GM19351 (cell line): ENCODE data around the gene PPIL6.
"Not testable (repeated sequence)": the region's sequence is repeated elsewhere in the genome, so short reads cannot be mapped to it uniquely, and the experiment has no call there.

Experiments
- ATAC-seq: cut with Tn5 transposase; IDR thresholded peaks from one replicate; pipeline ENCODE4 v1.9.1; 2021; ENCODE audit warnings: mild to moderate bottlenecking, moderate library complexity; ENCODE audit not compliant: unreplicated experiment

Gene PPIL6

DNA sequence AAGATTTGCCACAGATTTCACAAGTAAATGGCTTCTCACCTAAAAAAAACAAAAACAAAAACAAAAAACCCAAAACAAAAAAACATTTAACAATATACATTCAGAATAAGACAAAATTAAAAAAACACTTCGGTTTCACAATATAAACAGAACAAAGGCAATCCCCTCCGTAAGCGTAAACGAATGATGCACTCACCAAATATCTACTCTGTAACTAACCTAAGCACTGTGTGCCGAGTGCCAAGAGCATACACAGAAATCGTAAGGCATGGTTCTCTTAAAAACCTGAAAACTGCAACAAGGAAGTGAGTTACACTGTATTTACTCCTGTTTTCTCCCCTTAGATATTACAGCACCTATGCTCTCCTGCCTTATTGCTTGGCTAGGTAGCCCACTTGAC, 27.3 kb upstream of the PPIL6 start:
- no peak for ATAC-seq

DNA sequence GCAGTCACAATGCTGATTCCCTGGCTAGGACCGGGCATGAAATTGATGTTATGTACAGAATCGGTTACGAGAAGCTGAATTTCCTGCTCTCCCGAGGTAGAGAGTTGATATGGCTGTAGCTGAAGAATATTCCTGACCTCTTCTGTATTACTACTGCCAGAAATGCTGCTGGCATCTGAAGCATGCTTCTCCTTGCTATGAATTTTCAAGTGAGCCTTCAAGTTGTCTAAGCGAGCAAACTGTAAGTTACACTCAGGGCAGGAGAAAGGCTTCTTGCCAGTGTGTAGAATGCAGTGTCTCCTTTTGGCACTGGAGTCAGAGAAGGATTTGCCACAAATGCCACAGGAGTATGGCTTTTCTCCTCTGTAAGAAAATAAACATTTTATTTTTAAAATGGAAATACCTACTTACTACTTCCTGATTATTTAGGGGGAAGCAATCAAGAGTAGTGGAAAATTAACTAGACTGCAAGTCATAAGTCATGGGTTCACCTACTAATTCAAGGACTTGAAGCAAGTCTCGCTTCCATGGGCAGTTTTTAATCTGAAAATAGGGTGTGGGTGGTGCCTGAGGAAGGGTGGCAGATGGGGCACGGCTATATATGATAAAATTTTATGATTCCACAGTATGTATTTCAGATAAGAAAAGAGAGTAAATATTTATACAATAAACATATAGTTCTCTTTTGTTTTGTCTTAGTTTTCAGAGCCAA, 25.9 kb upstream of the PPIL6 start:
- ATAC-seq: no peak

DNA sequence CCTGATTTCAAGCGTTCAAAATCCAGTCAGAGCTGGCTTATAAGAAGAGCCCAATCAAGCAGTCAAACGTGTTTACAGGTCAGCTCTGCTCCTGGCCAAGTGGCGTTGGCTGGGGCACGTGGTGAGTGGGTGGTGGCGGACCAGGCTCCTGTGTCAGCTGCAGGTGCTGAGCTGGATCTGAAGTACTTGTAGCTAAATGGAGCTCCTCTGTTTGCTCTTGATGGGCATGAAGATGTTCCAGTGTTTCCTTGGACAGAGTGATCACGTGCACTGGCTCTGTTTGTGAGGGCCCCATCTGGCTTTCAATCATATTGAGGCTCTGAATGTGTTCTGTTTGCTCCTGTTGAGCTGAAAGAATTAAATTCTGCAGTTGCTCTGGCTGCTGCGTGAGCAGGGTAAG, 25.3 kb upstream of the PPIL6 start:
- no peak for ATAC-seq

DNA sequence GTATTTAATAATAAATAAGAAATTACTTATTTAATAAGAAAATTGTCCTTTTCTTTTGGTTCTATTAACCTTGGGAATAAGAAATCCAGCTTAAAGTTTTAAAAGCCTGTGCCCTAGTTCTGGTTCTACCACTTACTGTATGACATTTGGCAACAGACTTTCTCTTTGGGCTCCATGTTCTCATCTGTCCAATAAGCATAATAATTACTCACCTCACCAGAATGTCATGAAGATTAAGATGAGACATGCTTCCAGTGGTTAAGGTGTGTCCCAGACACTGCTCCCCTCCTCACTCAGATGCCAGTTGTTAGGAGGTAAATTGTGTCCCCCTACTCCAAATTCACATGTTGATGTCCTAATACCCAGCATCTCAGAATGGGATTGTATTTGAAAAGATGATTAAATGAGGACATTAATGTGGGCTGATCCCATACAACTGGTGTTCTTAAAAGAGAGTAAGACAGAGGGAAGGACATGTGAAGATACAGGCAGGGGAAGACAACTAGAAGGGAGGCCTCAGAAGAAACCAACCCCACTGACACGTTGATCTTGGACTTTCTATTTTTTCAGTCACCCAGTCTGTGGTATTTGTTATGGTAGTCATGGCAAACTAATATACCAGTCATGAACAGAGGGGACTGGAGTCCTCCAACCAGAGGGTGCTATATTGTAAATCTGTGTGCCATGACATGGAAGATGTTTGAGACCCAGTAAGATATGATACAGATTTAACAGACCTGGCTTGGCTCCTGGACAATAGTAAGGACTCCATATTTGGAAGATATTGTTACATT, 21.5 kb upstream of the PPIL6 start:
- ATAC-seq: no peak

DNA sequence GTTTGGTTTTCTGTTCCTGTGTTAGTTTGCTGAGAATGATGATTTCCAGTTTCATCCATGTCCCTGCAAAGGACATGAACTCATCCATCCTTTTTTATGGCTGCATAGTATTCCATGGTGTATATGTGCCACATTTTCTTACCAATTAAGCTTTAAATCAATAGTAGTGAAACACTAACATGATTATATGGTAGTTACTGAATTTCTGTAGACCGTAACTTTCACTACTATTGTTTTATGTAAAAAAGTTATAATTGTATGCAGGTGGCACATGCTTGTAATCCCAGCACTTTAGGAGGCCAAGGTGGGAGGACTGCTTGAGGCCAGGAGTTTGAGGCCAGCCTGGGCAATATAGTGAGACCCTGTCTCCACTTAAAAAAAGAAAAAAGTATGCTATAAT, 20.8 kb upstream of the PPIL6 start:
- ATAC-seq: not testable (repeated sequence)

DNA sequence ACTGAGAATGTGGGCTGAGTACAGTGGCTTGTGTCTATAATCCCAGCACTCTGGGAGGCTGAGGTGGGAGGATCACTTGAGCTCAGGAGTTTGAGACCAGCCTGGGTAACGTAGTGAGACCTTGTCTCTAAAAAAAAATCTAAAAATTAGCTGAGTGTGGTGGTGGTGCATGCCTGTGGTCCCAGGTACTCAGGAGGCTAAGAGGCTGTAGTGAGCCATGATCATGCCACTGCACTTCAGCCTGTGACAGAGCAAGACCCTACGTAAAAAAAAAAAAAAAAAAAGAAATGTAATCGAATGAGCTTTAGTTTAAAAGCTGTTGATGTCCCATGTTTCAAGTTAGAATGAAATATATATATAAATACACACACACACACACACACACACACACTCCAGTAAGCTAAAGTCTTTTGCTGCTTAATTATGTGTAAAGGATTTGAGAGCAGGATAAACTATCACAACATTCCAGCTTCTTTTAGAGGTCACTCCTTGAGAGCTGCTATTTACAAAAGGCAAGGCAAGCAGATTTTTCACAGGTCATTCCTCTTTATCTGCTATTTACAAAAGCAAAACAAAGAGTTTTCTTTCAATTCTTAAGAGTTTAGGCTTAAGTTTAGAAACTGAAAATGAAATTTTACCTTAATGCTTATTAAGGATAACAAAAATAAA, 19.9 kb upstream of the PPIL6 start:
- no peak for ATAC-seq

DNA sequence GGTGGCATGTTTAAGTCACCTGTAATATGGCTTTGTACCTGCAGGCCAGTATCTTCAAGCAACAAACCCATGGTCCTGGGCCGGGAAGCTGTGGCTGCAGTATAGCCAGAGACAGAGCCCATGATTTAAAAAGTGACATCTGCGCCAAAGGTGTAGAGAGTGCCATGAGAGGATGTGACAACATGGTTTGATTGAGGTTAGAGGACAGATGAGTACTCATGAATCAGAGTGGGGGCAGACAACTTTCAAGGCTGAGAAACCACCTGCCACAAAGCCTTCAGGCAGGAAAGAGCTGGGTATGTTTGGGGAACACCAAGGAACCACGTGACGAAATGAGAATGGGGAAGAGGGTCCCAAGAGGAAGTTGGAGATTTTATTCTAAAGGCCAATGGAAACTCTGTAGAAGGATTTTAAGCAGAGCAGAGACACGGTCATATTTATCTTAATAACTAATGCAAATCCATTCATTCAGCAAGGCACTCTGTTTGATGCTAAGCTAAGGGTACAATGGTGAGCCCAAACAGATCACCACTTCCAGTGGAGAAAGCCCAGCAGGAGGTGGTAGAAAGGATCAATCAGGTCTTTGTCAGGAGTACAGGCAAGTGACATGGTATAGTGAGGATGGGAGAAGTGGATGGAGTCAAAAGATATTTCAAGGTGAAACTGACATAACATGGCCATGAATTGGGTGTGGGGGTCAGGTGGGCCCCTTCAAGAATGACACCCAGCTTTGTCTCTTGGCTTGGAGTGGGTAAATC, 18.5 kb upstream of the PPIL6 start:
- ATAC-seq: no peak

DNA sequence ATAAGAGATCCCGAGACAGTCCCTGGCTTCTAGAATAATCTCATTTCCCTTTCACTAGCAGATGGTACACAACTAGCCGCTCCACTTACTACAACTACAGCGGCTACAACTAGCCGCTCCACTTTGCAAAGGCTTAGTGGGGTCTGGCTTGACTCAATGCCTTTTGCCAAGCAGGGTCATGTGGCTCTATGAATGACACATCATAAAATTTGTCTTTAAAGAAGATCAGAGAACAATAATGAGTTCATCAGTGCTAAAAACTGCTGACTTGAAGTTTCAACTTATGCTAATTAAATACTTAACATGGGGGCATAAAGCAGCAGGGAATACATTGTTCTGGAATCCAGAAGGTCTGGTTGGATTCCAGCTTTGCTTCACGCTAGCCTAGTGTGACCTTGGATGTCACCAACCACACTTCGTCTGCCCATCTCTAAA, 17.2 kb upstream of the PPIL6 start:
- ATAC-seq: no peak

DNA sequence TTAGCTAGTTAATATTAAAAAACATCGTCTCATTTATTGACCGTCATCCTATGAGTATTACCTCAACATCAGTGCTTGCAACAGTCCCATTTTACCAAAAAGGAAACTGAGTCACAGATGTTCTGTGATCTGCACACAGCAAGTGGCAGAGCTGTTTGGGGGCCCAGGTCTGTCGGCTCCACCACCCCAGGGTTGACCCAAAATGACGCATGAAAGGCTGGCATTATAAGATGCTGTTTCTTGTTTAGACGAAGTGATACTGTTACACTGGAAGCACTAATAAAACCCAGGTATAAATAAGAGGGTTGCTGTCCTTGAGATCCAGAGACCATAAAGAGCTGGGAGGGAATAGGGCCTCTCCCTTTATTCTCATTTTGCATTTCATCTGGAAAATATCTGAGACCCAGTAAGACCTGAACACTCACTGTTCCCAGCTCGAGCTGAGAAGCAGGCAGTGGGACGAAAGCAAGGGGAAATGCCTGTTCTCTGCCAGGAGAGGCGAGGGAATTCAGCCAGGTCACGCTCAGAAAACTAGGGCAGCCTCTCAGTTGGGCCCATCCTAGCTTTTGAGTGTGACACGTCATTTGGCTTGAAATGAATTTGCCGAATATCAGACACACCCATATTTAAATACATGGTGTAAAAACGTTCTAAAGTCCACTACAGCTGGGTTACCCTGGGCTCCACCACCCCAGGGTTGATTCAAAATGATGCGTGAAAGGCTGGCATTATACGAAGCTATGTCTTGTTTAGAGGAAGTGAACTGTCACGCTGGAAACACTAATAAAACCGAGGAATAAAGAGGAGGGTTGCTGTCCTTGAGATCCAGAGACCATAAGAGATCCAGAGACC, 16.5 kb upstream of the PPIL6 start:
- ATAC-seq: no peak

DNA sequence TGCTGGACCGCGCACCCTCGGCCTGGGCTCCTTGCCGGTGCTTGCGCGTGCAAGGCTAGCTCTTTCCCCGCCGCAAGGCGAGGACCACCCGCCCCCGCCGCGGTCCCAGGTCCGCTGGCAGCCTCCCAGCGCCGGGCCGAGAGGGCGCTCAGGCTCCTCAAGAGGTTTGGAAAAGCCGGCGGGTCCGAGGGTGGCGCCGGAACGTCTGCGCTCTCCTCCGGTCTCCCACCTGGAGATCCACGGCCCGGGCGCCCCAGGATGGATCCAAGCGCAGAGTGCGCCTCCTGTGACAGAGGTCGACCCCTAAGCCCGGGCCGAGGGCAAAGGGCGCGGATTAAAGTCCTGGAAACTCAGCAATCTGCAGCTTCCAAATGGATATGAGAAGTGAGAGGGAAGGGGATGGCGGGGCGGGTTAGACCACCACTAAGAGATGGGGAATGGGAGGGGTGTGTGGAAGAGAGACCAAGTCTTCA, 15.7 kb upstream of the PPIL6 start:
- ATAC-seq: no peak

DNA sequence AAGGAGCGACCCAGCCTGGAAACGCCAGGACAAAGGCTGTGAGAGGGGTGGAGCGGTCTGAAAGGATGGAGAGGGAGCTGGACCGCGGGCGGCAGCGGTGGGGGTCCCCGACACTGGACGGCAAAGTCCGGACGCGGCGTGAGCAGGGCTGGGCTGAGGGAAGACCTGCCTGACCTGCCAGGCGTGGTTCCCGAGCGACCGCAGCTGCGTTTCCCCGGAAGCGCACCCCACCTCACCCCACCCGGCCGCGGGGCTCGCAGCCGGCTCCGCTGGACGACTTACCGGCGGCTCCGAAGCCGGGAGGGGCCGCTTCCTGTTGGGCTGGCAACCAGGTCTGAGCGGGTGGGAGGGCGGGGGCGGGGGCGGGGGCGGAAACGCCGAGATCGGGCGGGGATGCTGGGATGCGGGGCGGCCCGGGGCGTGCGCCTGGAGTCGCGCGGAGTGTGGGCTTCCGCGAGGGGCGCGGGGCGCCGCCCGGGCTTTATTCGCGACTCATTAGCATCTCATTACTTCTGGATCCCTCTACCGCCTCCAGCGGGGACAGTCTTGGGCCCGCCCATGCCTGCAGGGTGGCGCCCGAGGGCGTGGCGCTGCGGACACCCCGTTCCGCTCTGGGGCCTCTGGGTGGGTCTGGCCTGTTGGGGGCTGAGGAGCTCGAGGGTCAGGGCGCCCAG, 15.1 kb upstream of the PPIL6 start, which contains the start of gene MICAL1:
MICAL1 (minus strand) TSS at position 336 of the 674 bp plus-strand sequence. CDS start 1,576 bp downstream, outside the sequence.
- peak; percentile 56 for ATAC-seq

DNA sequence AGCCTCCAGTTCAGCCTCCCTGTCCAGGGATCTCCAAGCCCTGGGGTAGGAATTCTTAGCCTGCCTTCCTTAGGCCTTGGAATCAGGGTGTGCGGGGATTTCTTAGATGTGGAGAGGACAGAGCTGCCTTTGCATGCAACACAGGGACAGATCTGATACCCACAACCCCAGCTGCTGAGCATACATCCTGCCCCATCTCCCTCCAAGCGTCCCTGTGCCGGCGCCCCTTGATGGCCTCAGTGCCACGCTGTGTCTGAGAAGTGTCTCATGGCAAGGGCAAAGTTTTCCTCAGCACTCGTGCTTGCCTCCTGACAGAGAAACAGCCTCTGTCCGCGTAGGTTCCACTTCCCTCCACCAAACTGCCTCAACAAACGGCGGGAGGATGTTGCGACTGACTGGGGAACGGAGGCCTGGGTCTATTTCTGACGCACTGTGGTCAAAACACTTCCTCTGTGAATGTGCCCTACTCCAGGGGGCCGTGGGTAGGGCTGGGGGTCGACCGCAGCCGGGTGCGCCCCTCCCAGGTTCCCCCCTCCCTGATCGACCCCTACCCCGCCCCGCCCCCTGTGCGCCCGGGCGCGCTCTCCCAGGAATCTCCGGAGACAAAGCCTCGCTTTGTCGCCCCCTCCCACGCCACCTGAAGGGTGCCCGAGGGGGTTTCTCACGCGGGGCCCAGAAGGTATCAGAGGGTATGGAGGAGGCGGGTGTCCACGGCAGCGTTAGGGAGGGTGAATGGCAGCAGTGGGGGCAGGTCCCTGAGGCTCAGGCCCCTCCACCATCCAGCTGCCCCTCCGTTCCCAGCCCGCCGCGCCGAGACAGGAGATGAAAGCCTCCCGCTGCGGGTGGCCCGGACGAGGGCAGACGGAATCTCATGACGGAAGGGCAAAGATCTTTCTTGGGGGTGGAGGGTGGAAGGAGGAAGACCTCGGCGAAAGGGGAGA, 14.3 kb upstream of the PPIL6 start:
- ATAC-seq: peak; percentile 38

DNA sequence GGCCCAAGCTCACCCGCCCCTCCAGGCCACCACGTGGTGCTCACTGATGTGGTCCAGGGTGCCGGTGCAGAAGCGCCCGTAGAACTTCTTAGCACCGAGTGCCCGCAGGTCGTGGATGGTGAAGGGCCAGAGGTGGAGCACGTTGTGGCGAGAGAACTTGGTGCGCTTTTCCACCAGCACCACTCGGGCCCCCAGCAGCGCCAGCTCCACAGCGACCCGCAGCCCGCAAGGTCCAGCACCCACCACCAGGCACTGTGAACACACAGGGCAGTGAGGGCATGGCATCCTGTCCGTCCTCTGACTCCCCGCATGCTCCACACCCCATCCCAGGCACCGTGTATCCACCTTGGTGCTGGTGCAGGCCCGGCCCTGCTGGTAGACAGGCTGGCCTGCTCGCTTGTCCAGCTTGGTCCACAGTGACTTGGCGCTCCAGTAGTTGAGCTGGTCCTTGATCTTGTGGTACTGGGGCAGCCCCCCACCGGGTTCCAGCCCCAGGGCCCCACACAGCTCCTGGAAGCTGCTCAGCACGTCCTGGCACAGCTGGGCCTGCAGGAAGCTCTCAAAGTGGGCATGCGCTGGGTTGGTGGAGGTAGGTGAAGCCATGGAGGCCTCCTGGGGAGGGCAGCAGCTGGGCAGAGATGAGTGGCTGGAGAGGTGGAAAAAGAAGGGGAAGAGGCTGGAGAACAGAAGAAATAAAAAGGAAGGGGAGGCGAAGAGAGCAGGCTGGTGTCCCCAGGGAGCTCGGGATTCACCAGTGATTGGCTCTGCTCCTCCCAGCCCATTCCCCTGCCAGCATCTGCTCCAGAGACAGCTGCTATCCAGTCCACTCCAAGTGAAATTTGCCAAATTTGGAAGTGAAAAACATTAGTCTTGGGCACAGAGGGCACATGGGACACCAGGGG, 13.4 kb upstream of the PPIL6 start:
- no peak for ATAC-seq

DNA sequence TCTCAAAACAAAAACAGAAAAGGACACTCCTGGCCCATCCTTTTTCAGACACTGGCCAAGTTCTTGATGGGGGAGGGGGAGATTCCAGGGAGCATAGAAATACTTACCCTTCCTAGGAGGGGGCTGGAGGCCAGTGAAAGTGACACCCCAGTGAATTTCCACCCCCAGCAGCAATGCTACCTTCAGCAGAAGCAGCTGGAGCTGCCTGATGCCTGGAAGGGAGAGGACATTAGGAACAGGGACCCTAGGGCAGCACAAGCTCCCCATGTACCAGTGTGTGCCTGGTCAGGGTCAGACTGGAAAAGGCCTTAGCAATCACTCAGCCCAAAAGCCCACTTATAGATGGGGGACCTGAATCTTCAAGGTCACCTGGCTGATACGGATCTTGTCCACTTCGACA, 12.7 kb upstream of the PPIL6 start:
- ATAC-seq: no peak

DNA sequence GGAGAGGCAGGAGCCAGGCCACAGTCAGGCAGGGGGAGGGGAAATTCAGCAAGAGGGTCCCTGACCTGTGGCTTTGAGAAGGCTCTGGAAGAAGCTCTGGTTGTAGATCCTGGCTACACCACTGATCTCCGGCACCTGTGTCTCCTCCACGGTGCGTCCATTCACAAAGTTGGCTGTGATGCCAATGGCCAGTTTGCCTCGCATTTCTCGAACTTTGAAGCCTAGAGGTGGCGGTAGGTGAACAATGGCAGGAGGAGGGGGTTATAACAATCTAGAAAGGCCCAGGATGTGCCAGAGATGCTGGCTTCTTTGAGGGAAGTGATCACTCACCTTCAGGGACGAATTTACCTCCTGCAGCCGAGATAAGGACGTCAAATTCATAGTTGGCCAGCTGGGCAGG, 11.8 kb upstream of the PPIL6 start:
- no peak for ATAC-seq

DNA sequence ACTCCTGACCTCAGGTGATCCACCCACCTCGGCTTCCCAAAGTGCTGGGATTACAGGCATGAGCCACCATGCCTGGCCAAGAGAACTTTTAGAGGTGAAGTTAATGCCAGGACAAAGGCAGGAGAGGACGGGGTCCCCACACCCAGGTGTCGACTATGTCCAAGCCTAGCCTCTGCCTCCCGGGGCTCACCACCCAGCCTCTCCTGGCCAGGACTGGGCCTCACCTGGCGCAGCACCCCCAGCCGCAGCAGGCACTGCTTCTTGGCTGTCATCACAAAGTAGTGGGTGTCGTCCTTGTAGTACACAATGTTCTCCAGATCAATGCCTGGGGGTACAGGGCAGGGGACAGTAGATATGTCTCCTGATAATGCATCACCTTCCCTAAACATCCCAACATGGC, 10.9 kb upstream of the PPIL6 start:
- no peak for ATAC-seq

DNA sequence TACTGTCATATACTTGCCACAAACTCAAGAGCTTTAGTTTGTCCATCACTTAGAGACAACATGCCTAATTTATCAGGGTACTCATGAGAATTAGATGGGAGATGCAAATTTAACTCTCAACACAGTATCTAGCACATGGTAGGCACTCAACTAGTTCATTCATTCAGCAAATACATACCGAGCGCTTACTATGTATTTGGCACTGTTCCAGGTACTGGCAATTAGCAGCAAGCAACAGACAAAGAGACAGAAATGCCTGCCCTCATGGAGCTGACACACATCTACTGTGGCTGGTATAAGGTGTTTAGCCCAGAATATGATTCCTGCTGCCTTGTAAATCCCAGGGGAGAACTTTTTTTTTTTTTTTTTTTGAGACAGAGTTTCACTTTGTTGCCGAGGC, 10.4 kb upstream of the PPIL6 start:
- no peak for ATAC-seq
